Measurements from ENCODE around the gene MAP4K3.

MAP4K3 gene

DNA sequence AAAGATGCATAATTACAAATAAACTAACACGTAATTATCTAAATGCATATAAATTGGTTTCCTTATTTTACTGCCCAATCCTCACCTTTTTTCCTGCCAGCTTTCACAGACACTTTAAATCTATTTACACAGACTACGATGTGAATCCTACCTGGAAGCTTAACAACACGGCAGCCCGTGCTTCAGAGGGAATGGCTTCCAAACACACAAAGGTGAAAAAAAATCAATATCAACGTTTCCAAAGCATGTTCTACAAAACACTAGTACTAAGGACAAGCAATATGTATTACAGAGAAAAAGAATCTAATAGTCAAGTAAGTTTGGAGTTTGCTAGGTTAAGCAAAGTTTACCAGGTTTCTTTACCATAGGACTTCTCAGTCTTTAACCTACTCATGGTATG is 4.4 kb downstream of the MAP4K3 start:
- CTCF ChIA-PET: interaction anchor here (1.0 to 1.3 kb wide), 3 partner anchors 9 to 176 kb away, joined by 3 to 4 read pairs (median 3); no protein-coding TSS in a partner anchor
- H3K36me3 ChIP-seq (ENCODE audit: control insufficient read depth in 2 of 2, insufficient read depth in 1 of 2, low read length in 2 of 2): no peaks in the 10 kb centered on the region
- H3K4me3 ChIP-seq (ENCODE audit: low read depth, low read length): no peak overlapping the region
- H3K27ac ChIP-seq (ENCODE audit: extremely low read depth, low read depth, low read length): no peak overlapping the region
- H3K9me3 ChIP-seq (ENCODE audit: control insufficient read depth, insufficient read depth, low read depth, low read length): no peaks in the 10 kb centered on the region
- TF ChIP-seq, protein P1, sequence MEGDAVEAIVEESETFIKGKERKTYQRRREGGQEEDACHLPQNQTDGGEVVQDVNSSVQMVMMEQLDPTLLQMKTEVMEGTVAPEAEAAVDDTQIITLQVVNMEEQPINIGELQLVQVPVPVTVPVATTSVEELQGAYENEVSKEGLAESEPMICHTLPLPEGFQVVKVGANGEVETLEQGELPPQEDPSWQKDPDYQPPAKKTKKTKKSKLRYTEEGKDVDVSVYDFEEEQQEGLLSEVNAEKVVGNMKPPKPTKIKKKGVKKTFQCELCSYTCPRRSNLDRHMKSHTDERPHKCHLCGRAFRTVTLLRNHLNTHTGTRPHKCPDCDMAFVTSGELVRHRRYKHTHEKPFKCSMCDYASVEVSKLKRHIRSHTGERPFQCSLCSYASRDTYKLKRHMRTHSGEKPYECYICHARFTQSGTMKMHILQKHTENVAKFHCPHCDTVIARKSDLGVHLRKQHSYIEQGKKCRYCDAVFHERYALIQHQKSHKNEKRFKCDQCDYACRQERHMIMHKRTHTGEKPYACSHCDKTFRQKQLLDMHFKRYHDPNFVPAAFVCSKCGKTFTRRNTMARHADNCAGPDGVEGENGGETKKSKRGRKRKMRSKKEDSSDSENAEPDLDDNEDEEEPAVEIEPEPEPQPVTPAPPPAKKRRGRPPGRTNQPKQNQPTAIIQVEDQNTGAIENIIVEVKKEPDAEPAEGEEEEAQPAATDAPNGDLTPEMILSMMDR (tag by site-specific recombination; IDR thresholded peaks at IDR 0.05): no peak
- TF ChIP-seq ZNF354C (tag by site-specific recombination; IDR thresholded peaks at IDR 0.05; ENCODE audit: borderline replicate concordance, low read depth): no peak
- TF ChIP-seq, protein P2, sequence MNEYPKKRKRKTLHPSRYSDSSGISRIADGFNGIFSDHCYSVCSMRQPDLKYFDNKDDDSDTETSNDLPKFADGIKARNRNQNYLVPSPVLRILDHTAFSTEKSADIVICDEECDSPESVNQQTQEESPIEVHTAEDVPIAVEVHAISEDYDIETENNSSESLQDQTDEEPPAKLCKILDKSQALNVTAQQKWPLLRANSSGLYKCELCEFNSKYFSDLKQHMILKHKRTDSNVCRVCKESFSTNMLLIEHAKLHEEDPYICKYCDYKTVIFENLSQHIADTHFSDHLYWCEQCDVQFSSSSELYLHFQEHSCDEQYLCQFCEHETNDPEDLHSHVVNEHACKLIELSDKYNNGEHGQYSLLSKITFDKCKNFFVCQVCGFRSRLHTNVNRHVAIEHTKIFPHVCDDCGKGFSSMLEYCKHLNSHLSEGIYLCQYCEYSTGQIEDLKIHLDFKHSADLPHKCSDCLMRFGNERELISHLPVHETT (tag by site-specific recombination; IDR thresholded peaks at IDR 0.05): no peak
- no peak for TF ChIP-seq ZNF571 (tag by site-specific recombination; IDR thresholded peaks at IDR 0.05)
- POLR2A ChIA-PET: no interaction called here
- peaks cover 36% of the 10 kb centered on the region for H3K4me1 ChIP-seq (ENCODE audit: control insufficient read depth, insufficient read depth, low read length)

DNA sequence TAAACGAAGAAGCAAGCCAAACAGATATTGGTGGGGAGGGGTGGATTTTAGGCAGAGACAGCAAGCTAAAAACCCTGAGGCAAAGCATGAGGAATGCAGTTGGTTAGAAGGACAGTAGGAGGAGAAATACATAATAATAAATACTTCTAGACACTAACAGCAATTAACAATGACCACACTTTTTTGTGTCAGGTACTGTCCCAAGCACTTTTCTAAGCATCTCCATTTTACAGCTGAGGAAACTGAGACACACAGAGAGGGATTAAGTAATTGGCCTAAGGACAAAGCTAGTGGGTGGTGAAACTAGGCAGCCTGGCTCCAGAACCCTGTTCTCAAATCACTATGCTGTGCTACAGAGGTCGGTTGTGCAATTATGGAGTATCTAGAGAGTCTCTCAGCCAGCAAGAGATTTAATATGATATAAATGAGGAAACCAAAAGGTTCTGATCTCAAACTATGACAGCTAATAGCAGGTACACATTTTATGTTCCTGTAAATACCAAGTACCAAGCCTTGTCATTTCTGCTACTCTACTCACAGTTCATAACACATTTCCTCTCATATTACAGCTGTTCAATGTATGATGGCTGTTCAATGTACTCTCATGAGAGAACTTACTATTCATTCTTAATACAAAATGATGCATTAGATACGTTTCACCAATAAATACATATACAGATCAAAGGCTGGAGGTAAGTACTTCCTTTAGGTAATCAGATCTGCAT is 5.3 kb downstream of the MAP4K3 start:
- POLR2A ChIA-PET: no interaction called here
- H3K36me3 ChIP-seq (ENCODE audit: control insufficient read depth in 2 of 2, insufficient read depth in 1 of 2, low read length in 2 of 2): no peaks in the 10 kb centered on the region
- TF ChIP-seq, protein P3, sequence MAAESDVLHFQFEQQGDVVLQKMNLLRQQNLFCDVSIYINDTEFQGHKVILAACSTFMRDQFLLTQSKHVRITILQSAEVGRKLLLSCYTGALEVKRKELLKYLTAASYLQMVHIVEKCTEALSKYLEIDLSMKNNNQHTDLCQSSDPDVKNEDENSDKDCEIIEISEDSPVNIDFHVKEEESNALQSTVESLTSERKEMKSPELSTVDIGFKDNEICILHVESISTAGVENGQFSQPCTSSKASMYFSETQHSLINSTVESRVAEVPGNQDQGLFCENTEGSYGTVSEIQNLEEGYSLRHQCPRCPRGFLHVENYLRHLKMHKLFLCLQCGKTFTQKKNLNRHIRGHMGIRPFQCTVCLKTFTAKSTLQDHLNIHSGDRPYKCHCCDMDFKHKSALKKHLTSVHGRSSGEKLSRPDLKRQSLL (tag by site-specific recombination; IDR thresholded peaks at IDR 0.05): peak; percentile 31; the same call in 1 of the 2 replicates
- TF ChIP-seq ZNF433 (tag by site-specific recombination; IDR thresholded peaks at IDR 0.05; ENCODE audit: low read depth): no peak
- TF ChIP-seq, protein P4, sequence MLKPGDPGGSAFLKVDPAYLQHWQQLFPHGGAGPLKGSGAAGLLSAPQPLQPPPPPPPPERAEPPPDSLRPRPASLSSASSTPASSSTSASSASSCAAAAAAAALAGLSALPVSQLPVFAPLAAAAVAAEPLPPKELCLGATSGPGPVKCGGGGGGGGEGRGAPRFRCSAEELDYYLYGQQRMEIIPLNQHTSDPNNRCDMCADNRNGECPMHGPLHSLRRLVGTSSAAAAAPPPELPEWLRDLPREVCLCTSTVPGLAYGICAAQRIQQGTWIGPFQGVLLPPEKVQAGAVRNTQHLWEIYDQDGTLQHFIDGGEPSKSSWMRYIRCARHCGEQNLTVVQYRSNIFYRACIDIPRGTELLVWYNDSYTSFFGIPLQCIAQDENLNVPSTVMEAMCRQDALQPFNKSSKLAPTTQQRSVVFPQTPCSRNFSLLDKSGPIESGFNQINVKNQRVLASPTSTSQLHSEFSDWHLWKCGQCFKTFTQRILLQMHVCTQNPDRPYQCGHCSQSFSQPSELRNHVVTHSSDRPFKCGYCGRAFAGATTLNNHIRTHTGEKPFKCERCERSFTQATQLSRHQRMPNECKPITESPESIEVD (tag by site-specific recombination; IDR thresholded peaks at IDR 0.05): no peak
- no peak for TF ChIP-seq ZNF521 (tag by site-specific recombination; IDR thresholded peaks at IDR 0.05)
- peak; percentile 53; the same call in 1 of the 2 replicates for TF ChIP-seq MZF1 (tag by site-specific recombination; IDR thresholded peaks at IDR 0.05; ENCODE audit: borderline replicate concordance)
- no peak for TF ChIP-seq RBAK (tag by site-specific recombination; IDR thresholded peaks at IDR 0.05)
- 0 out of 2 replicates have a peak, but pooled peaks have one; percentile 22 for TF ChIP-seq ZSCAN30 (tag by site-specific recombination; IDR thresholded peaks at IDR 0.05)
- TF ChIP-seq ZNF624 (tag by site-specific recombination; IDR thresholded peaks at IDR 0.05): no peak
- no peak for TF ChIP-seq SALL2 (tag by site-specific recombination; IDR thresholded peaks at IDR 0.05; ENCODE audit: borderline replicate concordance)
- TF ChIP-seq ZNF341 (tag by site-specific recombination; IDR thresholded peaks at IDR 0.05; ENCODE audit: low read depth): no peak
- TF ChIP-seq ZNF146 (tag by site-specific recombination; IDR thresholded peaks at IDR 0.05): no peak
- TF ChIP-seq ZNF501 (tag by site-specific recombination; IDR thresholded peaks at IDR 0.05): no peak
- TF ChIP-seq, protein P5, sequence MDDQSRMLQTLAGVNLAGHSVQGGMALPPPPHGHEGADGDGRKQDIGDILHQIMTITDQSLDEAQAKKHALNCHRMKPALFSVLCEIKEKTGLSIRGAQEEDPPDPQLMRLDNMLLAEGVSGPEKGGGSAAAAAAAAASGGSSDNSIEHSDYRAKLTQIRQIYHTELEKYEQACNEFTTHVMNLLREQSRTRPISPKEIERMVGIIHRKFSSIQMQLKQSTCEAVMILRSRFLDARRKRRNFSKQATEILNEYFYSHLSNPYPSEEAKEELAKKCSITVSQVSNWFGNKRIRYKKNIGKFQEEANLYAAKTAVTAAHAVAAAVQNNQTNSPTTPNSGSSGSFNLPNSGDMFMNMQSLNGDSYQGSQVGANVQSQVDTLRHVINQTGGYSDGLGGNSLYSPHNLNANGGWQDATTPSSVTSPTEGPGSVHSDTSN (CRISPR knock-in tag; IDR thresholded peaks at IDR 0.05): no peak
- no peak for TF ChIP-seq HOXC10 (CRISPR knock-in tag; IDR thresholded peaks at IDR 0.05)
- no peak for TF ChIP-seq ZNF626 (tag by site-specific recombination; IDR thresholded peaks at IDR 0.05)
- TF ChIP-seq ZBTB20 (tag by site-specific recombination; IDR thresholded peaks at IDR 0.05): no peak
- no peak for TF ChIP-seq ZBTB21 (tag by site-specific recombination; IDR thresholded peaks at IDR 0.05)
- TF ChIP-seq, protein P6, sequence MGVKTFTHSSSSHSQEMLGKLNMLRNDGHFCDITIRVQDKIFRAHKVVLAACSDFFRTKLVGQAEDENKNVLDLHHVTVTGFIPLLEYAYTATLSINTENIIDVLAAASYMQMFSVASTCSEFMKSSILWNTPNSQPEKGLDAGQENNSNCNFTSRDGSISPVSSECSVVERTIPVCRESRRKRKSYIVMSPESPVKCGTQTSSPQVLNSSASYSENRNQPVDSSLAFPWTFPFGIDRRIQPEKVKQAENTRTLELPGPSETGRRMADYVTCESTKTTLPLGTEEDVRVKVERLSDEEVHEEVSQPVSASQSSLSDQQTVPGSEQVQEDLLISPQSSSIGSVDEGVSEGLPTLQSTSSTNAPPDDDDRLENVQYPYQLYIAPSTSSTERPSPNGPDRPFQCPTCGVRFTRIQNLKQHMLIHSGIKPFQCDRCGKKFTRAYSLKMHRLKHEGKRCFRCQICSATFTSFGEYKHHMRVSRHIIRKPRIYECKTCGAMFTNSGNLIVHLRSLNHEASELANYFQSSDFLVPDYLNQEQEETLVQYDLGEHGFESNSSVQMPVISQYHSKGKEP (tag by site-specific recombination; IDR thresholded peaks at IDR 0.05): no peak
- TF ChIP-seq ZNF366 (tag by site-specific recombination; conservative IDR thresholded peaks at IDR 0.05): no peak
- peak; percentile 28; the same call in 1 of the 2 replicates for TF ChIP-seq ZNF394 (tag by site-specific recombination; IDR thresholded peaks at IDR 0.05; ENCODE audit: borderline replicate concordance)

More for the DNA sequence above, 5.3 kb downstream of the MAP4K3 start:
- peaks cover 41% of the 10 kb centered on the region for H3K4me1 ChIP-seq (ENCODE audit: control insufficient read depth, insufficient read depth, low read length)
- no peak overlapping the region for H3K4me3 ChIP-seq (ENCODE audit: low read depth, low read length)
- no peaks in the 10 kb centered on the region for H3K9me3 ChIP-seq (ENCODE audit: control insufficient read depth, insufficient read depth, low read depth, low read length)
- no peak overlapping the region for H3K27ac ChIP-seq (ENCODE audit: extremely low read depth, low read depth, low read length)
- CTCF ChIA-PET: interaction anchor here (0.6 to 1.3 kb wide), 5 partner anchors 26 to 589 kb away, joined by 3 to 7 read pairs (median 3); no protein-coding TSS in a partner anchor
